Measurements from ENCODE around the gene CTAGE4.
A peak's percentile ranks its signal among the peaks of the same experiment; 100 is the strongest.
"Not testable (repeated sequence)": the region's sequence is repeated elsewhere in the genome, so short reads cannot be mapped to it uniquely, and the experiment has no call there.

CTAGE4 gene

GRCh38 chr7:144188578-144189171 is 5.4 kb downstream of the CTAGE4 start:
- H3K4me3 ChIP-seq; H3K9me3 ChIP-seq; H3K36me3 ChIP-seq; H3K27me3 ChIP-seq; H3K27ac ChIP-seq; intact Hi-C loops (cut with DNase I; ENCODE audit: low total_unique reads); DNase-seq; H3K4me1 ChIP-seq: not testable (repeated sequence)

DNA sequence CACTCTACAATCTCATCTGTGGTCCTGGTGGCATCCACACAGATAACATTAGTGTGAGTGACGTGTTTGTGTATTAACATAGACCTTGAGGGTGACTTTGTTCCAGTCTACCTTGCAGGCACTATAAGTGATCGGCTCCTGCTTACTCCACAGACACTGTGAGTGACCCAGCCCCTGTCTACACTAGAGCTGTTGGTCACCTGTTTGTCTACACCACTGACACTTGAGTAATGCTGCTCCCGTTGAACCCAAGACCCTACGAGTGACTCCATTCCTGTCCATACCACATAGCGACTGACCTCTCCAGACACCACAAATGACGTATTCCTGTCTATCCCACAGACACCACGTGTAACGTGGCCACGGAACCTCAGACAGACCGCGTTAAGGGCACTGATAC is 10.5 kb downstream of the CTAGE4 start:
- H3K27me3 ChIP-seq; H3K27ac ChIP-seq; H3K4me1 ChIP-seq; intact Hi-C loops (cut with DNase I; ENCODE audit: low total_unique reads); DNase-seq; H3K36me3 ChIP-seq; H3K4me3 ChIP-seq; H3K9me3 ChIP-seq: not testable (repeated sequence)

DNA sequence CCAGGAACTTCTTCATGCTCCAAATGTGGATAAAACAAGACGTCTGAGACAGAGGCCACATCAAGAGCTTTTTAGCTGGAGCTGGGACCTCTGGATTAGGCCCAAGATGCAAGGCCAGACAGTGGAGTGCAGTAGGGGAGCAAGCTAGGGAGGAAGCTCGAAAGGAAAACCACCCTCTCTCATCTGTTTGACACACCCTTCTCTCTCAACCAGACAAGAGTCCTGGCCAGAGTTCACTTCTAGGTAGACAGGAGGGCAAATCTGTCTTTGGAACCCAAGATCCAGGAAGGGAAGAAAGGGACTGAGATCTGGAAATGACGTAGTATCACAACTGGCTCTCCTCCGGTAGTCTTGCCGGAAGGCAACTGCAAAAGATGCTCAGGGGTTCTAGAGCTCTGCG is 11.2 kb downstream of the CTAGE4 start:
- H3K4me1 ChIP-seq; H3K27me3 ChIP-seq; H3K27ac ChIP-seq; DNase-seq; H3K36me3 ChIP-seq; intact Hi-C loops (cut with DNase I; ENCODE audit: low total_unique reads); H3K9me3 ChIP-seq; H3K4me3 ChIP-seq: not testable (repeated sequence)

- H3K27me3 ChIP-seq; H3K4me3 ChIP-seq; DNase-seq; H3K36me3 ChIP-seq; H3K27ac ChIP-seq; H3K9me3 ChIP-seq; H3K4me1 ChIP-seq; intact Hi-C loops (cut with DNase I; ENCODE audit: low total_unique reads): not testable (repeated sequence)
These were observed 12.1 kb downstream of the CTAGE4 start, which contains the start of gene ARHGEF35 for GRCh38 chr7:144195212-144195872. Gene ARHGEF35, minus strand, starts transcription at chr7:144195833. Its CDS starts 7,450 bp downstream, at chr7:144188383.

DNA sequence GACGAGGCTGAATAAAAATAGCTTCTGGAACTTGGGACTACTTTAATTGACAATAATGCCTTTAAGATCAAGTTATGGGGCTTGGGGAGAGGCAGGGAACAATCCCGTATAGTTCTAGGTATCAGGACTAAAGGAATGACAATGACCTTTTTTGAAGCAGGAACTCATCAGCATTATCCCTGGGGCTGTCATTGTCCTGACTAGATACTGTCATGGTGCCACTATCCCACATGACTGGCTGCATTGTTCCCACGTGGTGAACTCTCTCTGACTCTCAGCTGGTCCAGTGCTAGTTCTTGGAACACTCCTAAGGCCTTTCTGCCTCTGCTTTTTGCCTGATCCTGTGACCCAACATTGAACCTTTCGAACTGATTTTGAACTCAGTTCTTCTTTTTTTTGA is 15.7 kb downstream of the CTAGE4 start:
- H3K9me3 ChIP-seq; H3K4me1 ChIP-seq; H3K27ac ChIP-seq; intact Hi-C loops (cut with DNase I; ENCODE audit: low total_unique reads); H3K27me3 ChIP-seq; H3K36me3 ChIP-seq; H3K4me3 ChIP-seq; DNase-seq: not testable (repeated sequence)

DNA sequence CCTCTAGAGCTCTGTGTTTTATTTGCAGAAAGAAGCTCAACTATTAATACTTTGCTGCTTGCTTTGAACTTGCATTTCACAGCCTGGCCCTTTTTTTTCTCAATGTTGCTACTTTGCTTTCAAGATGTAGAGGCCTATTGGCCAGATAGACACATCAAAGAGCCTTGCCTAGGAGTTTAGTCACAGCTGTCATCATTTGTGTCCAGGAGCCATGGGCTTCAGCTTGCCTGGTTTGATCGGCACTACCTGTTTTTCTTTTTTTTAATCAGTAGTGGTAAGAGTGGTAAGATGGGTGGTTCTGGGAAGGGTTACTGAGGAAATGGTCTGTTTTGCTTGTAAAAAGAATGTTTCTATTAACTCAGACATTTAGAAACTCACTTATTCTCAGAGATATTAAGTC is 18.7 kb downstream of the CTAGE4 start:
- intact Hi-C loops (cut with DNase I; ENCODE audit: low total_unique reads); H3K4me1 ChIP-seq; H3K4me3 ChIP-seq; H3K27me3 ChIP-seq; H3K36me3 ChIP-seq; DNase-seq; H3K27ac ChIP-seq; H3K9me3 ChIP-seq: not testable (repeated sequence)

- H3K4me3 ChIP-seq, result not testable (repeated sequence)
These were observed 19.8 kb downstream of the CTAGE4 start for GRCh38 chr7:144203086-144203485.

GRCh38 chr7:144205306-144205705 is 22.0 kb downstream of the CTAGE4 start:
- intact Hi-C loops (cut with DNase I; ENCODE audit: low total_unique reads); H3K36me3 ChIP-seq; H3K4me3 ChIP-seq; H3K27me3 ChIP-seq; H3K27ac ChIP-seq; H3K4me1 ChIP-seq; DNase-seq; H3K9me3 ChIP-seq: not testable (repeated sequence)

More at GRCh38 chr7:144203086-144203485, 19.8 kb downstream of the CTAGE4 start:
- H3K9me3 ChIP-seq; intact Hi-C loops (cut with DNase I; ENCODE audit: low total_unique reads); H3K27me3 ChIP-seq; H3K4me1 ChIP-seq; H3K36me3 ChIP-seq; H3K27ac ChIP-seq; DNase-seq: not testable (repeated sequence)

GRCh38 chr7:144217200-144217599 is 33.9 kb downstream of the CTAGE4 start:
- H3K4me1 ChIP-seq; DNase-seq; intact Hi-C loops (cut with DNase I; ENCODE audit: low total_unique reads); H3K4me3 ChIP-seq; H3K27ac ChIP-seq; H3K36me3 ChIP-seq; H3K27me3 ChIP-seq; H3K9me3 ChIP-seq: not testable (repeated sequence)

- intact Hi-C loops (cut with DNase I; ENCODE audit: low total_unique reads); H3K27me3 ChIP-seq; H3K27ac ChIP-seq; H3K36me3 ChIP-seq; DNase-seq; H3K4me3 ChIP-seq; H3K9me3 ChIP-seq; H3K4me1 ChIP-seq: not testable (repeated sequence)
These were observed 35.3 kb downstream of the CTAGE4 start for GRCh38 chr7:144218581-144218980.

GRCh38 chr7:144219149-144219548 is 35.9 kb downstream of the CTAGE4 start:
- H3K4me1 ChIP-seq; H3K27ac ChIP-seq; H3K9me3 ChIP-seq; H3K27me3 ChIP-seq; DNase-seq; intact Hi-C loops (cut with DNase I; ENCODE audit: low total_unique reads); H3K4me3 ChIP-seq; H3K36me3 ChIP-seq: not testable (repeated sequence)

DNA sequence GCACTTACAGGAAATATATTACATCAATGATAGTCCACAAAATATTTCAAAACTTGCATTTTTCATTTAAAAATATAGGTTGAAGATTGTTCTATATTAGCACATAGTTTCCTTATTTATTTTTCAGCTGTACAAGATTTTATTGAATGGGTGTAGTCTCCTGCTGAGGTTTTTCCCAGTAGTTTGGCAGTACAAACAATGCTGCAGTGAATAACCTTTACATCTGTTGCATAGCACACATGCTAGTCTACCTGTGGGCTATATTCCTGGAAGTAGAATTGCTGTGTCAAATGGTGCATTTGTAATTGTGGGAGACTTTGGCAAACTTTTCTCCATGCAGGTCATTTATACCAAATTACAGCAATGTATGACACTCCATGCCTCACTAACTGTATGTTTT is 37.3 kb downstream of the CTAGE4 start:
- H3K4me1 ChIP-seq; H3K27ac ChIP-seq; intact Hi-C loops (cut with DNase I; ENCODE audit: low total_unique reads); H3K9me3 ChIP-seq; H3K27me3 ChIP-seq; H3K4me3 ChIP-seq; DNase-seq; H3K36me3 ChIP-seq: not testable (repeated sequence)

- DNase-seq; H3K36me3 ChIP-seq; H3K4me3 ChIP-seq; intact Hi-C loops (cut with DNase I; ENCODE audit: low total_unique reads); H3K27me3 ChIP-seq; H3K4me1 ChIP-seq; H3K9me3 ChIP-seq; H3K27ac ChIP-seq: not testable (repeated sequence)
These were observed 40.4 kb downstream of the CTAGE4 start for GRCh38 chr7:144223675-144224074.

GRCh38 chr7:144226866-144227265 is 43.6 kb downstream of the CTAGE4 start:
- intact Hi-C loops (cut with DNase I; ENCODE audit: low total_unique reads); H3K9me3 ChIP-seq; H3K36me3 ChIP-seq; H3K4me3 ChIP-seq; H3K4me1 ChIP-seq; H3K27ac ChIP-seq; H3K27me3 ChIP-seq: not testable (repeated sequence)
- peak in 1 of 2 donors; percentile 14 for DNase-seq

GRCh38 chr7:144228810-144229209 is 45.5 kb downstream of the CTAGE4 start:
- H3K4me1 ChIP-seq; H3K27me3 ChIP-seq; H3K9me3 ChIP-seq; intact Hi-C loops (cut with DNase I; ENCODE audit: low total_unique reads); H3K4me3 ChIP-seq; H3K27ac ChIP-seq; DNase-seq; H3K36me3 ChIP-seq: not testable (repeated sequence)

Measured in tibial artery (tissue), 4 donors.